K562 (cell line): ENCODE data around the gene BCL2L1. TPM values are rescaled to one million over a fixed set of nuclear protein-coding genes. Genes with fewer than 3 reads are reported as not detected.

ENCODE experiments used
- CCNT2 ChIP-seq: IDR thresholded peaks from 2 replicates; pipeline ENCODE4 v1.6.1; 2011; ENCODE audit warnings: borderline replicate concordance, low read depth, mild to moderate bottlenecking, moderate library complexity, mixed read lengths, low read length; ENCODE audit not compliant: insufficient read length; ENCODE audit errors: extremely low read depth
- CEBPB ChIP-seq: fragments of 450-650 bp; IDR thresholded peaks from 2 replicates; pipeline ENCODE4 v1.6.1; 2016; ENCODE audit warnings: missing genetic modification characterization, missing compliant biosample characterization
- E2F6 ChIP-seq, 2 experiments: IDR thresholded peaks; 2 replicates each; pipeline ENCODE4 v1.6.1; 2011; ENCODE audit warnings: borderline replicate concordance in 1 of 2, control low read depth in 1 of 2, low read depth in 1 of 2, low read length in 1 of 2, mild to moderate bottlenecking in 1 of 2, mixed read lengths in 1 of 2, moderate library complexity in 1 of 2; ENCODE audit not compliant: insufficient read depth in 1 of 2, insufficient read length in 1 of 2, poor library complexity in 1 of 2, severe bottlenecking in 1 of 2; ENCODE audit errors: extremely low read depth in 1 of 2
- HDAC1 ChIP-seq, 2 experiments: fragments of 450-650 bp; IDR thresholded peaks; 2 replicates each; pipeline ENCODE4 v1.6.1; 2016 to 2017; ENCODE audit warnings: inconsistent platforms in 1 of 2, mild to moderate bottlenecking in 1 of 2, moderate library complexity in 1 of 2
- HDAC3 ChIP-seq: fragments of 450-650 bp; IDR thresholded peaks from 2 replicates; pipeline ENCODE4 v1.6.1; 2018; ENCODE audit warnings: borderline replicate concordance, mild to moderate bottlenecking, moderate library complexity; ENCODE audit not compliant: partially characterized antibody
- LEF1 ChIP-seq: fragments of 450-650 bp; IDR thresholded peaks from 2 replicates; pipeline ENCODE4 v1.6.1; 2016; ENCODE audit warnings: mild to moderate bottlenecking
- POLR2AphosphoS2 ChIP-seq: IDR thresholded peaks from 2 replicates; pipeline ENCODE4 v1.6.1; 2012; ENCODE audit warnings: low read length, improper control_type of control experiment
- RCOR1 ChIP-seq, 2 experiments: IDR thresholded peaks; 2 replicates each; pipeline ENCODE4 v1.6.1; 2012; ENCODE audit warnings: low read depth in 2 of 2, low read length in 2 of 2, borderline replicate concordance in 1 of 2, improper control_type of control experiment in 1 of 2
- SMAD4 ChIP-seq: fragments of 250-450 bp; sonication (Bioruptor Pico); conservative IDR thresholded peaks from 2 replicates; pipeline ENCODE4 v1.8.0; 2021; ENCODE audit warnings: inconsistent platforms, mild to moderate bottlenecking, moderate library complexity
- SOX6 ChIP-seq: fragments of 450-650 bp; IDR thresholded peaks from 2 replicates; pipeline ENCODE4 v1.6.1; 2014; ENCODE audit warnings: mild to moderate bottlenecking
- SP1 ChIP-seq: sonication (generic); formaldehyde crosslinking; IDR thresholded peaks from 2 replicates; pipeline ENCODE4 v1.8.1; 2022; ENCODE audit warnings: mild to moderate bottlenecking, missing genetic modification reagents
- TAF9B ChIP-seq: fragments of 450-650 bp; IDR thresholded peaks from 2 replicates; pipeline ENCODE4 v1.6.1; 2018; ENCODE audit warnings: mild to moderate bottlenecking; ENCODE audit not compliant: partially characterized antibody
- ZNF592 ChIP-seq: fragments of 450-650 bp; IDR thresholded peaks from 2 replicates; pipeline ENCODE4 v1.6.1; 2017; ENCODE audit warnings: antibody characterized with exemption, mild to moderate bottlenecking
- polyA plus RNA-seq, 8 experiments: library from polyadenylated mRNA; depleted of rRNA in 4 of 8; stranded (reverse) in 5 of 8; unstranded in 3 of 8; fragments of >200 nt; fragmentation: Nextera tagmentation in 2 of 8; fragmentation: Illumina TruSeq in 1 of 8; extraction: Ambion mirVana in 2 of 8; extraction: Trizol in 1 of 8; gene quantifications; 2 replicates each; pipeline versions ENCODE4 v1.2.1 to v1.2.3, GENCODE V29; 2011 to 2014; ENCODE audit warnings: inconsistent platforms in 1 of 8, missing spikeins in 1 of 8
- total RNA-seq, 7 experiments: library from RNA; depleted of rRNA in 6 of 7; stranded (reverse); fragments of >200 nt in 6 of 7; fragmentation: Illumina TruSeq in 2 of 7; extraction: Trizol in 2 of 7; gene quantifications; 2 replicates each; pipeline versions ENCODE4 v1.2.1 to v1.2.3, GENCODE V29; 2011 to 2021; ENCODE audit warnings: low replicate concordance in 1 of 7
- TF ChIP-seq, protein P1 (sequence below): fragments of 250-450 bp; sonication (Bioruptor Pico); IDR thresholded peaks from 2 replicates; pipeline ENCODE4 v1.5.0; 2021
- TF ChIP-seq, protein P2 (sequence below), 3 experiments: IDR thresholded peaks in 2 of 3; conservative IDR thresholded peaks in 1 of 3; 2 replicates each; pipeline ENCODE4 v1.5.1; 2011 to 2012; ENCODE audit warnings: low read length in 3 of 3, mild to moderate bottlenecking in 3 of 3, control low read depth in 2 of 3, improper control_type of control experiment in 1 of 3, inconsistent platforms in 1 of 3, low read depth in 1 of 3, mixed read lengths in 1 of 3, moderate library complexity in 1 of 3; ENCODE audit not compliant: insufficient read depth in 2 of 3

The BCL2L1 gene
- total and polyA plus RNA-seq, 9 of the 15 experiments (the other 6 are each of a cell fraction or from before 2014, with no cell fraction given): 3.3 to 182 (median 120) TPM

- TF ChIP-seq, protein P1, sequence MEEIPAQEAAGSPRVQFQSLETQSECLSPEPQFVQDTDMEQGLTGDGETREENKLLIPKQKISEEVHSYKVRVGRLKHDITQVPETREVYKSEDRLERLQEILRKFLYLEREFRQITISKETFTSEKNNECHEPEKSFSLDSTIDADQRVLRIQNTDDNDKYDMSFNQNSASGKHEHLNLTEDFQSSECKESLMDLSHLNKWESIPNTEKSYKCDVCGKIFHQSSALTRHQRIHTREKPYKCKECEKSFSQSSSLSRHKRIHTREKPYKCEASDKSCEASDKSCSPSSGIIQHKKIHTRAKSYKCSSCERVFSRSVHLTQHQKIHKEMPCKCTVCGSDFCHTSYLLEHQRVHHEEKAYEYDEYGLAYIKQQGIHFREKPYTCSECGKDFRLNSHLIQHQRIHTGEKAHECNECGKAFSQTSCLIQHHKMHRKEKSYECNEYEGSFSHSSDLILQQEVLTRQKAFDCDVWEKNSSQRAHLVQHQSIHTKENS (CRISPR knock-in tag): no peak
- TF ChIP-seq, protein P2, sequence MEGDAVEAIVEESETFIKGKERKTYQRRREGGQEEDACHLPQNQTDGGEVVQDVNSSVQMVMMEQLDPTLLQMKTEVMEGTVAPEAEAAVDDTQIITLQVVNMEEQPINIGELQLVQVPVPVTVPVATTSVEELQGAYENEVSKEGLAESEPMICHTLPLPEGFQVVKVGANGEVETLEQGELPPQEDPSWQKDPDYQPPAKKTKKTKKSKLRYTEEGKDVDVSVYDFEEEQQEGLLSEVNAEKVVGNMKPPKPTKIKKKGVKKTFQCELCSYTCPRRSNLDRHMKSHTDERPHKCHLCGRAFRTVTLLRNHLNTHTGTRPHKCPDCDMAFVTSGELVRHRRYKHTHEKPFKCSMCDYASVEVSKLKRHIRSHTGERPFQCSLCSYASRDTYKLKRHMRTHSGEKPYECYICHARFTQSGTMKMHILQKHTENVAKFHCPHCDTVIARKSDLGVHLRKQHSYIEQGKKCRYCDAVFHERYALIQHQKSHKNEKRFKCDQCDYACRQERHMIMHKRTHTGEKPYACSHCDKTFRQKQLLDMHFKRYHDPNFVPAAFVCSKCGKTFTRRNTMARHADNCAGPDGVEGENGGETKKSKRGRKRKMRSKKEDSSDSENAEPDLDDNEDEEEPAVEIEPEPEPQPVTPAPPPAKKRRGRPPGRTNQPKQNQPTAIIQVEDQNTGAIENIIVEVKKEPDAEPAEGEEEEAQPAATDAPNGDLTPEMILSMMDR (IDR thresholded peaks at IDR 0.05 in 2 of 3, conservative IDR thresholded peaks at IDR 0.05 in 1 of 3; ENCODE audit: insufficient read depth in 2 of 3, low read depth in 1 of 3, low read length in 3 of 3): peak; percentile 66 to 84 (median 74)
- no peak for TF ChIP-seq TAF9B
- TF ChIP-seq RCOR1 (IDR thresholded peaks at IDR 0.05; ENCODE audit: borderline replicate concordance in 1 of 2, low read depth in 2 of 2, low read length in 2 of 2): no peak; a peak in 1 of 4 replicates
- 0 out of 2 replicates have a peak, but pooled peaks have one; percentile 11 for TF ChIP-seq CEBPB (tag)
- TF ChIP-seq CCNT2: peak; percentile 40
- TF ChIP-seq LEF1: no peak
- peak; percentile 76; the same call in 1 of the 2 replicates for TF ChIP-seq SP1 (CRISPR knock-in tag)
- peak; percentile 76 for TF ChIP-seq ZNF592
- TF ChIP-seq POLR2AphosphoS2: peak; percentile 94
- peak in 1 of 2 experiments; percentile 61 for TF ChIP-seq E2F6 (IDR thresholded peaks at IDR 0.05; ENCODE audit: borderline replicate concordance in 1 of 2, extremely low read depth in 1 of 2, insufficient read depth in 1 of 2, insufficient read length in 1 of 2, low read depth in 1 of 2, low read length in 1 of 2, poor library complexity in 1 of 2, severe bottlenecking in 1 of 2)
- peak; percentile 67; the same call in 1 of the 2 replicates for TF ChIP-seq SMAD4 (CRISPR knock-in tag)
- TF ChIP-seq HDAC1 (IDR thresholded peaks at IDR 0.05): peak in 1 of 2 experiments; percentile 79; a peak in 1 of 4 replicates
- TF ChIP-seq SOX6: peak; percentile 62; the same call in 1 of the 2 replicates
- TF ChIP-seq HDAC3: peak; percentile 5
These were observed 60.9 kb downstream of the BCL2L1 start (continued) for GRCh38 chr20:31661625-31662371.
